Measurements from ENCODE around the gene MAP1A. TPM values are rescaled to one million over a fixed set of nuclear protein-coding genes. Genes with fewer than 3 reads are reported as not detected.

MAP1A gene
- total and polyA plus RNA-seq, 2 donors (not counting 1 experiment from before 2014, with no cell fraction given), result 0.03 to 0.07 TPM

DNA sequence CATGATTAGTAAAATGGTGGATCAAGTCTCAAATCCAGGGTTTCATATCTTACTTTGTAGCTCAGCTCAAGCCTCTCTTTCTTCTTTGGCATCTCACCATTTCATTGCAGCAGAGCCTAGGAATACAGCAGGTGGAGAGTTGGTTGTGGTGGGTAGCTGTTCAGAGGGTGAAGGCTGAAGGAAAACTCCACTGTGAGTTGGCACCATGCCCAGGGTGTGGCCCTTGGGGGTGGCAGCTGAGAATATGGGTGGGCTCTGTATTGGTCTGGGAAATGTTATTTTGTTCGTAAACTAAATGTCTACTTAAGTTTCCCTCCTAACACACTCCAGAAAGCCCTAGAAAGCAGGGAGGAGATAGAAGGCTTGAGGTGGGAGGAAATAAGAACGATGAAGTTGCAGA, 1.7 kb upstream of the MAP1A start:
- Mint-ChIP-seq H3K4me3 (no peak overlapping the region), H3K4me1 (peaks cover 30% of the 10 kb centered on the region), H3K27ac (no peak overlapping the region), H3K27me3 (peaks cover 53% of the 10 kb centered on the region), H3K9me3 (ENCODE audit: insufficient read depth) (no peaks in the 10 kb centered on the region)
- Histone ChIP-seq H3K79me2 (ENCODE audit: control insufficient read depth, insufficient read depth, low read length) (no peaks in the 10 kb centered on the region), H3K9ac (ENCODE audit: low read length) (no peak overlapping the region), H2AFZ (ENCODE audit: insufficient read depth, low read depth, low read length, poor library complexity, severe bottlenecking) (no peak overlapping the region), H3K27me3 (replicated peaks in 1 of 4; ENCODE audit: control extremely low read depth in 1 of 4, control insufficient read depth in 3 of 4, insufficient read depth in 4 of 4, low read length in 3 of 4) (peaks cover 0 to 55% (median 26%) of the 10 kb centered on the region in 4 experiments), H3K4me2 (replicated peaks; ENCODE audit: low read depth, low read length, poor library complexity, severe bottlenecking) (no peak overlapping the region), H3K36me3 (replicated peaks in 1 of 2; ENCODE audit: control extremely low read depth in 1 of 2, control insufficient read depth in 1 of 2, extremely low read depth in 1 of 2, insufficient read depth in 2 of 2, low read length in 1 of 2) (no peaks in the 10 kb centered on the region), H3K9me3 (ENCODE audit: control extremely low read depth in 1 of 3, control insufficient read depth in 2 of 3, insufficient read depth in 1 of 3, low read length in 2 of 3) (peaks cover 0 to 4% (median 0%) of the 10 kb centered on the region in 3 donors), H3K27ac (ENCODE audit: low read length in 2 of 2) (no peak overlapping the region), H3K4me1 (ENCODE audit: control insufficient read depth in 2 of 2, insufficient read depth in 2 of 2, low read length in 2 of 2) (peaks cover 28 to 30% of the 10 kb centered on the region in 2 donors), H3K4me3 (ENCODE audit: control extremely low read depth in 1 of 5, extremely low read depth in 1 of 5, insufficient read depth in 1 of 5, low read depth in 2 of 5, low read length in 4 of 5) (no peak overlapping the region), H4K20me1 (ENCODE audit: control insufficient read depth, insufficient read depth, low read length, poor library complexity, severe bottlenecking) (no peaks in the 10 kb centered on the region)
- no CpG with 5 or more reads among the region's 2 CpGs for WGBS (ENCODE audit: insufficient coverage)
- ChIA-PET POLR2A (no interaction called here), CTCF (interaction anchor here (0.7 to 6.6 kb wide), 7 partner anchors 8 to 140 kb away, joined by 3 to 97 read pairs (median 17); partner anchors contain the start of gene TP53BP1)
- DNase-seq, result no peak
- TF ChIP-seq, protein P1, sequence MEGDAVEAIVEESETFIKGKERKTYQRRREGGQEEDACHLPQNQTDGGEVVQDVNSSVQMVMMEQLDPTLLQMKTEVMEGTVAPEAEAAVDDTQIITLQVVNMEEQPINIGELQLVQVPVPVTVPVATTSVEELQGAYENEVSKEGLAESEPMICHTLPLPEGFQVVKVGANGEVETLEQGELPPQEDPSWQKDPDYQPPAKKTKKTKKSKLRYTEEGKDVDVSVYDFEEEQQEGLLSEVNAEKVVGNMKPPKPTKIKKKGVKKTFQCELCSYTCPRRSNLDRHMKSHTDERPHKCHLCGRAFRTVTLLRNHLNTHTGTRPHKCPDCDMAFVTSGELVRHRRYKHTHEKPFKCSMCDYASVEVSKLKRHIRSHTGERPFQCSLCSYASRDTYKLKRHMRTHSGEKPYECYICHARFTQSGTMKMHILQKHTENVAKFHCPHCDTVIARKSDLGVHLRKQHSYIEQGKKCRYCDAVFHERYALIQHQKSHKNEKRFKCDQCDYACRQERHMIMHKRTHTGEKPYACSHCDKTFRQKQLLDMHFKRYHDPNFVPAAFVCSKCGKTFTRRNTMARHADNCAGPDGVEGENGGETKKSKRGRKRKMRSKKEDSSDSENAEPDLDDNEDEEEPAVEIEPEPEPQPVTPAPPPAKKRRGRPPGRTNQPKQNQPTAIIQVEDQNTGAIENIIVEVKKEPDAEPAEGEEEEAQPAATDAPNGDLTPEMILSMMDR (IDR thresholded peaks at IDR 0.05), result no peak
- no peak for TF ChIP-seq EZH2 (IDR thresholded peaks at IDR 0.05; ENCODE audit: borderline replicate concordance, insufficient read depth, low read depth, low read length, poor library complexity, severe bottlenecking)
- intact Hi-C loops (cut with micrococcal nuclease), result loop anchor here (10.0 kb wide), 1 partner anchor 331 kb away; the partner anchor contains the start of gene CCNDBP1
- ATAC-seq (ENCODE audit: low read depth), result no peak

DNA sequence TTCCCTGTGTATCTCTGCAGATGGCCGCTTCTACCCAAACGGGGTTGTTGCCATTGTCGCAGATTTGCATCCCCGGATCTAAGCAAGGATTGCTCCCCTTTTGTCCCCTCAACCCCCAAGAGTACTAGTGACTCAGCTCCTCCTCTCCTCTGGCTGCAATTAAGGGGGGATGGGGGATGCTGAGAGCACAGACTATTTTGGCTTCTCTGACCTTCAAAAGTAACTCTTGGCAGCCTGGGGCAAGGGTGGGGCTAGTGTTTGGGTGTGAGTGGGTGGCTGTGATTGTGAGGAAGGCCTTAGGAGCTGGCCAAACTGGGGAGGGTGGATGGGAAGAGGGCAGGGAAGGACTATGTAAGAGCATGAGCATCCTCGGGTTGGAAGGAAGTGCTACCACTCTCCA, 1.2 kb upstream of the MAP1A start:
- Histone ChIP-seq H4K20me1 (ENCODE audit: control insufficient read depth, insufficient read depth, low read length, poor library complexity, severe bottlenecking) (no peaks in the 10 kb centered on the region), H3K4me2 (replicated peaks; ENCODE audit: low read depth, low read length, poor library complexity, severe bottlenecking) (no peak overlapping the region), H3K9me3 (ENCODE audit: control extremely low read depth in 1 of 3, control insufficient read depth in 2 of 3, insufficient read depth in 1 of 3, low read length in 2 of 3) (peaks cover 0 to 4% (median 0%) of the 10 kb centered on the region in 3 donors), H3K4me3 (ENCODE audit: control extremely low read depth in 1 of 5, extremely low read depth in 1 of 5, insufficient read depth in 1 of 5, low read depth in 2 of 5, low read length in 4 of 5) (no peak overlapping the region), H3K9ac (ENCODE audit: low read length) (no peak overlapping the region), H3K79me2 (ENCODE audit: control insufficient read depth, insufficient read depth, low read length) (no peaks in the 10 kb centered on the region), H2AFZ (ENCODE audit: insufficient read depth, low read depth, low read length, poor library complexity, severe bottlenecking) (no peak overlapping the region), H3K27ac (ENCODE audit: low read length in 2 of 2) (no peak overlapping the region), H3K36me3 (replicated peaks in 1 of 2; ENCODE audit: control extremely low read depth in 1 of 2, control insufficient read depth in 1 of 2, extremely low read depth in 1 of 2, insufficient read depth in 2 of 2, low read length in 1 of 2) (no peaks in the 10 kb centered on the region), H3K4me1 (ENCODE audit: control insufficient read depth in 2 of 2, insufficient read depth in 2 of 2, low read length in 2 of 2) (peaks cover 26 to 27% of the 10 kb centered on the region in 2 donors), H3K27me3 (replicated peaks in 1 of 4; ENCODE audit: control extremely low read depth in 1 of 4, control insufficient read depth in 3 of 4, insufficient read depth in 4 of 4, low read length in 3 of 4) (peaks cover 0 to 55% (median 26%) of the 10 kb centered on the region in 4 experiments)
- ChIA-PET POLR2A (no interaction called here), CTCF (interaction anchor here (0.7 to 6.6 kb wide), 3 partner anchors 9 to 32 kb away, joined by 3 to 97 read pairs (median 55); partner anchors contain the start of gene TP53BP1)
- Mint-ChIP-seq H3K27me3 (peaks cover 53% of the 10 kb centered on the region), H3K9me3 (ENCODE audit: insufficient read depth) (no peaks in the 10 kb centered on the region), H3K4me3 (no peak overlapping the region), H3K27ac (no peak overlapping the region), H3K4me1 (peaks cover 27% of the 10 kb centered on the region)
- 73% methylated on average over 3 of the region's 5 CpGs for WGBS (ENCODE audit: insufficient coverage)
- intact Hi-C loops (cut with micrococcal nuclease), result loop anchor here (10.0 kb wide), 1 partner anchor 331 kb away; the partner anchor contains the start of gene CCNDBP1
- DNase-seq, result no peak
- no peak for TF ChIP-seq EZH2 (IDR thresholded peaks at IDR 0.05; ENCODE audit: borderline replicate concordance, insufficient read depth, low read depth, low read length, poor library complexity, severe bottlenecking)
- TF ChIP-seq, protein P1 (IDR thresholded peaks at IDR 0.05), result no peak
- ATAC-seq (ENCODE audit: low read depth), result no peak

Data from B cell (primary cell).